ENCODE data around the gene CCDC157. TPM values are rescaled to one million over a fixed set of nuclear protein-coding genes. Genes with fewer than 3 reads are reported as not detected.
"Not testable (repeated sequence)": the region's sequence is repeated elsewhere in the genome, so short reads cannot be mapped to it uniquely, and the experiment has no call there.

The CCDC157 gene
- total RNA-seq, 1 donor from 2014 or later: 0.77 TPM

DNA sequence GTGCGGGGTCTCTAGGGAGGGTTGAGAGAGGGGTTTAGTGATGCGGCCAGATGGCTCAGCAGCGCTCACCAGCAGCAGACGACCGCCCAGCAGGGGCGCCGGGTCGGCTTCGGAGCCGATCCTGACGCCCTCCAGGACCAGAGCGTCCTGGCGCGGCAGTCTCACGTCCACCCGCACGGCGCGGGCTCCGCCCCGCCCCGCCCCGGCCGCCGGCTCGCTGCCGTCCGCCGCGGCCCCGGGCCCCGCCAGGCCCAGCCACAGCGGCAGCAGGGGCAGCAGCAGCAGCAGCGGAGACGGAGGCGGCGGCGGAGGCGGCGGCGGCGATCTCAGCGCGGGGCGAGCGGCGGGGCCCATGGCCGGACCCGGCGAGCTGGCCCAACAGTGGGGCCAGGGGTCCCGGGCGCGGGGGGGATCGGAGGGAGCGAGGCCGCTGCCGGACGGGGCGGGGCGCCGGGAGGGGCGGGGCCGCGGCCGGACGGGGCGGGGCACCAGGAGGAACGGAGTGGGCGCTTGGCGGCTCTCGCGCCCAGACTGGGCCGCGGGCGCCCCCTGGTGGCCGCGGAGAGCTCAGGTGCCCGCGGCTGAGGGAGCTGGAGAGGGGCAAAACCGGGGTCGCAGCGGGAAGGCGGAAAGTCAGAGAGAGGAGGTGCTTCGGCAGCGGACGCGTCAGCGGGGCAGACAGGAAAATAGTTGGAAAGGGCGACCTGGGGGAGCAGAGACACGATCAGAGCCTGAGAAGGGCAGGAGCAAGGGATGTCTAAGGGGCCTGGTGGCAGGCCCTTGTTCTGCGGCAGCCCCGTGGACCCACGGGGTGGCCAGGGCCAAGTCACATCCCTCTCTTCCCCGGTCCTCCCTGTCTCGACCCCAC, 30.4 kb downstream of the CCDC157 start, which contains the start of gene RNF215:
RNF215 (minus strand) TSS at position 452 of the 868 bp plus-strand sequence; CDS start at position 354, 98 bp downstream.
- DNase-seq (ENCODE audit: low spot score): peak; percentile 95

DNA sequence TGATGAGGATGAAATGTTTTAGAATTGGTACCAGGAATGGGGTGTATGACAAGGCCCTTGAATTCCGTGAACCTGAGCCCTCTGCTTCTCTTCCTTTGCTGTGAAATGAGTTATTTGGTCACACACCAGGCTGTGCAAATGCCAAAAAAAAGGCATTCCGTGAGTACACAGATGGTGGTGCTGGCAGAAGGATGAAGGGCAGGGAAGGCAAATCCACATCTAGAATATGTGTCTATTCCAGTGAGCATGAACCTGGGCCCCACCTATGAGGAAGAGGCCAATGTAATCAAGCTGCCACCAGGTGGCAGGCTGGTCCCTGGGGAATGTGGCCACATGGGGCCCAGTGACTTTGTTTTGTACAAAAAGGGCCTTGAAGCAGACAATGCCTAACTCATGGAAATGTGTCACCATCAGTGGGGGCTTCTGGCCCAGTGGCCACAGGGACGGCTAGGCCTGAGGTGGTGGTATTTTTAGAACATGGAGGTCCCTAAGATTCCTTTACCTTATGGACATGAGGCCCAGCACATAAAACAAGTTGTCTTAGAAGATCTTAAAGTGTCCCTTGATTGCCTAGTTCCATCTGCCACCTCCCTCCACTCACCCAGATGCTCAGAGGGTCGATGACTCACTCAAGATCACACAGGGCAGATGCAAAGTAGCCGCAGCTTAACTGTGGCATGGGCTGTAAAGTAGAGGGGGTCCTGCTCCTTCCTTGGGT, 34.3 kb downstream of the CCDC157 start:
- no peak for DNase-seq (ENCODE audit: low spot score)

DNA sequence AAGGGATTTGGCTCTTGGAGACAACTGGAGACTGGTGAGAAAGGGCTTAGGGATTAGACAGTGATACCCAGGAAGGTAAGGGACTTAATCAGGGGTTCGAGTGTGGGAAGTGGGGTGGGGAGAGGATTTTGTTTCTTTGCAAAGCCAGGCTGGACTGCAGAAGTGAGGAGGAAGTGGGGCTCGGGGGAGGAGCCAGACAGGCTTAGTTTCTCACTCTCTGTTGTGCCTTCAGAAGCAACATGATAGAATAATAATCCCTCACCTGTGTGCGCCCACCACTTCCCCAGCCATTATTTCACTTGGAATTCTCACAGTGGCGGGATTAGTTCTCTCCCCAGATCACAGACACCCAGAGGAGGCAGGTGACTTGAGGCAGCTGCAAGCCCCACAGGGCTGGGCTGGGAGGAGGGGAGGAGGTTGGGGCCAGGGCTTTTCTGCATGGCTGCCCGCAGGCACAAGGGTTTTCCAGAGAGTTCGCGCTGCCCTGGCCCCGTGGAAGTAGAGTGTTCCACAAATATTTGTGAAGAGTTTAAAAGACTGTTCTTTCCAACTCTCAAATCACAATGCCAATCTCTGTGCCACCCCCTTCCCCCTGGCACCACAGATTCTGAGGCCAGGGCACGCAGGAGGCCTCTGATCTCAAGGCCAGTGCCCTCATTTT, 36.0 kb downstream of the CCDC157 start:
- no peak for DNase-seq (ENCODE audit: low spot score)

DNA sequence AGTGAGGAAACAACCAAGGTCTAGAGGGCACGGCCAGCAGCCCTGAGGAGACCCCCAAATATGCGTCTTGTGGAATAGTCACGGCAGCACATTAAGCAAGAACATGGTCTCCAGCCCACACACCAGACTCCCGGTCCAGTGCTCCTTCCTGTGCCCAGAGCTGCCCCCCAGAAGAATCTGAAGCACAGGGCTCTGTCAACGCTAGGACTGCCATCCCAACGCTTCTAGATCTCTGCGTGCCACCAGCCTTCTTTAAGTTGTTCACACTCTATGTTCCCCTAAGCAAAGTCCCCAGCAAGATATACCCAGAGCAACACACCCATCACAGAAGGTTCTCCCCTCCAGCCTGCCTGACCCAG, 36.5 kb downstream of the CCDC157 start:
- DNase-seq (ENCODE audit: low spot score): no peak

DNA sequence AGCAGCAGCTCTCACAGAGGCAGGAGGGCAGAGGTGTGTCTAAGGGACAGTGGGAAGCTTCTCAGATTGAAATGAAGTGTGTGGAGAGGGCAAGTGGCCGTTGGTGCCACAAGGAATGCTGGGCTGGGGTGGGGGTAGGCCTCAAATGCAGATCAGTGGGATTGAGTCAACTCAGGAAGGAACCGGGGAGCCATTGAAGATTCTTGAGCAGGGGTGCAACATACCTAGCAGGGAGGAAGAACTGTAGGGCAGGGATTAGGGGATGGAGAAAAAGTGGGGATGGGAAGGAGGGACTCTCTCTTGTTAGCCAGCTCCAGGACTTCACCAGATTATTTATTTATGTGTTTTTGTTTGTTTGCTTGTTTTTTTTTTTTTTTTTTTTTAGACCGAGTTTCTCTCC, 37.1 kb downstream of the CCDC157 start:
- DNase-seq (ENCODE audit: low spot score): no peak

DNA sequence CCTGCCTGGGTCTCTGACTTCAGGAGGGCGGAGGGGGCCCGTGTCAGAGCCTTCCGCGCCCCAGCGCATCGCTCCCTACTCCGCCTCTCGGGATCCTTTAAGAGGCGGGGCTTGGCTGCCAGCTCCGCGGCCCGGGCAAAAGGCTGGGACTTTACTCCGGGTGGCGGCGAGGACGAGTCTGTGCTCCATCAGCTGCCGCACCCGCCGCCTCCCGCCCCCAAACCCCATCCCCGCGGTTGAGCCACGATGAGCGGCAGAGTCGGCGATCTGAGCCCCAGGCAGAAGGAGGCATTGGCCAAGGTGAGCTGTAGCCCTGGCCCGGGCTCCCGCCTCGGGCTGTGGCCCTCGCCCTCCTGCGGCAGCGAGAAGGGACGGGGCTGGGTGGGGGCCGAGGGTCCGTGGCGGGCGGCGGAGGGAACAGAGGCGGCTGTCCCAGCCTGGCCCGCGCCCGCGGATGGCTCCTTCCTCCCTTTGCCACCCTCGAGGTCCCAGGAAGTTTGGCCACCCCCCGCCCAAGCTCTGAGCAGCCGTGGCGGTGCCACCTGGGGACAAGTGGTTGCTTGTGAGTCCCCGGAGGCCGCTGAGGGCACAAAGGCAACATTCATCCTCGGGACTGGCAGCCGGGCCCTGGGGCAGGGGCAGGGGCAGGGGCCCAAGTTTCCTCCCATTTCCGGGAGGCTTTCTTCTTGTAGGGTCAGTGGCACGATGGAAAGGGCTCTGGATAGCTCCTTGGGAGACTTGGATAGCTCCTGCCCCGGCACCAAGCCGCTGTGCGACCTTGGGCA, 40.3 kb downstream of the CCDC157 start, which contains the start of gene SEC14L2:
SEC14L2 (plus strand) TSS at position 148 of the 785 bp plus-strand sequence; CDS start at position 247, 99 bp downstream.
- peak; percentile 93 for DNase-seq (ENCODE audit: low spot score)

DNA sequence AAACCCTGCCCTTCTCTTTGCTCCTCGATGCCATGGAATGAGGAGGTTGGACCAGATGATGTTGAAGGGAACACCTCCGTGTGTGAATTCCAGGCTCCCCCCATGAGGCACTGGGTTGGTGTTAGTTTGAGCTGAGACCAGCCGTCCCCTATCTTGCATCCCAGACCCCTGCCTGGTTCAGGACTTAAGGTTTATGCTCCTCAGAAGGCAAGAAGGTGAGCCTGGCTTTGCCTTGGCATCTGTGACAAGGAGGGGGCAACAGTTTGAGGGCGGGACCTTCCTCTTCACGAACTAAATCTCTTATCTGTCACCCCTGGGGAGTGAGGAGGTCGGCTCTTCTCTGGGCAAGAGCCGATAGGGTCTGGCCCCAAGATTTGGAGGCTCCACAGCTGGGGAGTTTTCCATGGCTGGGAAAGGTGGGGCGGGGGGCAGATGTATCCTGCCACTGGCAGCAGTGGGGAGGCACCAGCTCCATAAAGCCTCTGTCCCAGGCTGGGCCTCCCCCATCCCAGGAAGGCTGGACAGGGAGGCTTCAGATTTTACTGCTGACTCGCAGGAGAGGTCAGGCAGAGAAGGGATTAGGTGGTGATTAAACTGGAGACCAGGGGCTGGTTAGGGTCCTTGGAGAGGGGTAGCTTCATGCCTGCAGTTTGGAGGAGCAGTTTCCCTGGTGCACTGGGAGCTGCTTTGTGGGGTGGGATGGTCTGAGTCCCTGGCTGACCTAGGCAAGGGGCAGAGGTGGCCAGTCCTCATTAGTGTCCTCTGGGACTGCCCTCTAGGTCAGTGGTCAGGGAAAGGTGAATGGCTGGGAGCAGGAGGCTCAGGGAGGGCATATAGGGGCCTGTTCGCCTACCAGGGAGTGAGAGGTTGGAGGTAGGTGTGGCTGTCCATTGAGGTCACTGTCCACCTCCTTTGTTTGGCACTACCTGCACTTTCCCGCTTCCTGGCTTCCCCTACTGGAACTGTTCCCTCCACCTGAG, 41.1 kb downstream of the CCDC157 start:
- DNase-seq (ENCODE audit: low spot score): no peak

DNA sequence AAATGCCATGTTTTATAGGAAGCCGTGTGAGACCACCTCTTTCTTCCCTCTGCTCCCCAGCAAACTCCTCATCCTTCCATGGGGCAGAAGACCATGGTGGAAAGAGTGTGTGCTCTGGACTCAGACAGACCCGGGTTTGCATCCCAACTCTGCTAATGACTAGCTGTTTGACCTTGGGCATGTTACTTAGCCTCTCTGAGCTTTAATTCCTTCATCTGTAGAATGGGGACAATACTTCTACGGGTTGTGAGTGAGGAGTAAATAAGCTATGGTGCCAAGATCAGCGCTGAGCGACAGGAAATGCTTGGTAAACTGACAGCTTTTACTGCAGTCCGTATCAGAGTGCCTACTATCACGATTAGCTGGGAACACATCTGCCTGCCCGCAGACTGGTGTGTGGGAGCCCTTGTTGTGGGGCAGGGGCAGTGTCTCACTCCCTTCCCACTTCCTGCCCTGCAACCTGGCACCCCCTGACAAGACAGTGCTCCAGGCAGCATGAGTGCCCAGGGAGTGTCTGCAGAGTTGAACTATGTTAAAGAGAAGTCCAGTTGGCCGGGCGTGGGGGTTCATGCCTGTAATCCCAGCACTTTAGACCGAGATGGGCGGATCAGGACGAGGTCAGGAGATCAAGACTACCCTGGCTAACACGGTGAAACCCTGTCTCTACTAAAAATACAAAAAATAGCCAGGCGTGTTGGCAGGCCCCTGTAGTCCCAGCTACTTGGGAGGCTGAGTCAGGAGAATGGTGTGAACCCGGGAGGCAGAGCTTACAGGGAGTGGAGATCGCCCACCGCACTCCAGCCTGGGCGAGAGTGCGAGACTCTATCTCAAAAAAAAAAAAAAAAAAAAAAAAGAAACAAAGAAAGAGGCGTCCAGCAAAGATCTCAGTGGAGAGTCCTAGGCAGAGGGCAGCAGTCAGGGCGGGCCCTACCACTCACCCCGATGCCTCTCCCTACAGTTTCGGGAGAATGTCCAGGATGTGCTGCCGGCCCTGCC, 42.2 kb downstream of the CCDC157 start:
- DNase-seq (ENCODE audit: low spot score): no peak

DNA sequence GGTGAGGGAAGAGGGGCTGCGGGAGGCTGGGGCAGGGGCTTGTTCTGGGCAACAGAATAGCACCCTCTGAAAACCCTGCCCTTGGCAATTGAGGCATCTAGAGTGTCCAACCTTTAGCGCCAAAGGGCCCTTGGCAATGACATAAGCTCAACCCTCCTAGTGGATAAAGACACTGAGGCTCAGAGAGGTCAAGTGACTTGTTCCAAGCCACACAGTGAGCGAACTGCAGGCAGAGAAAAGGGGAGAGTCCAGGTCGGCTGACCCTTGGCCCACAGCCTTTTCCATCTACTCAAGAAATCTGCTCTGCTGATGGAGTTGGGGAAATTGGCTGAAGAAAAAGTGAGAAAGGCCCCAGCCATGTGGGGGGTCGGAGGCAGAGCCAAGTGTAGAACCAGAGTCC, 42.9 kb downstream of the CCDC157 start:
- no peak for DNase-seq (ENCODE audit: low spot score)

DNA sequence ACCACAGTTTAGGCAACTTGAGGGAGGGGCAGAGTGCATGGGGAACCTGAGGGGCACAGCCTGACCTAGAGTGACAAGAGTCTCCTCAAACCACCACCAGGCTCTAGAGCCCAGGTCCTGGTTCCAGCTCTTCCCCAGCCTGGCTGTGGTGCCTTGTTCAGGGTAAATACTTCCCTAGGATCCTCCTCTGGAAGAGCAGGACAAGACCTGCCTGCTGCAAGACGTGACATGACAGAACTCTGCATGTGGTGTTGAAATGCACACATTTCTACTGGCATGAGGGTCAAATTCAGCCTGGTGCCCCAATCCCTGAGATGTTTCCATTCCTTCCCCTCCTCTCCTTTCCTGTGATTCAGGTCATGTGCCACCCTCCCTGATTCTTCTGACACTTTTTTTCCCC, 43.4 kb downstream of the CCDC157 start:
- no peak for DNase-seq (ENCODE audit: low spot score)

DNA sequence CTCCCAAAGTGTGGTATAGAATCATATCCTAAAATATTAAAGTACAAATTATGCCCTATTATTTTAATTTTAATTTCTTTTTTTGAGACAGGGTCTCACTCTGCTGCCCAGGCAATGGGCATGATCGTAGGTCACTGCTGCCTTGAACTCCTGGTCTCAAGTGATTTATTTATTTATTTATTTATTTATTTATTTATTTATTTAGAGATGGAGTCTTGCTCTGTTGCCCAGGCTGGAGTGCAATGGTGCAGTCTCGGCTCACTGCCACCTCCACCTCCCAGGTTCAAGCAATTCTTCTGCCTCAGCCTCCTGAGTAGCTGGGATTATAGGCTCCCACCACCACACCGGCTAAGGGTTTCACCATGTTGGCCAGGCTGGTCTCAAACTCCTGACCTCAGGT, 44.2 kb downstream of the CCDC157 start:
- not testable (repeated sequence) for DNase-seq (ENCODE audit: low spot score)

DNA sequence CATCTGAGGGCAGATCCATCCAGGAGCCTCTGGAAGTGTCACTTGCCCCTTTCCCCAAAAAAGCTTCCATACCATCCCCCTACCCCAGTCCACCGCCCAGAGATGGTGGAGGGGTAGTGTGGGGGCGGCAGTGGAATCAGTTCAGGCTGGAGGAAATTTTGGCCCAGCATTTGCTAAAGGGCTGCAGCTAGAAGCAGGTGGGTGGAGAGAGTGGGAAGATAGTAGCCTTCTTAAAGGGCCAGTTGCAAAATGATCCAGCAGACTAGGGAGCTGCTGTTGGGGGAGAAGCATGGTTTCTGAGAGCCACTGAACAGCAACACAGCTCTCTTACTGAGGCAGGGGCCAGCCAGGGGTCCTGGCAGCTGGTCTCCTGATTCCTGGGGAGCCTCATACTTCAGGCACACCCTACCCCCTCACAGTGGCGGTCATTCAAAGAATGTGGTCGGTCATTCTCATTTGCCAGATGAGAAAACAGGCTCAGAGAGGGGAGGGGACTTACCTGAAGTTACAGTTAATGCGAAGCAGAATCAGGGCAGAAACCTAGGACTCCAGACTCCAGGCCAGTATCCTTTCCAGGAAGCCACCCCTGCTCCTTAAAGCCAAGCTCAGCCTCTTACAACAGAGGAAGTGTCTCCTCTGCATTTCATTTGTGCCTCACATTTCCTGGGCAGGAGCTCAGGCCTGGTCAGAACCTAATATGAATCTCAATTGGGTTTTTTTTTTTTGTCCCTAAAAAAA, 45.4 kb downstream of the CCDC157 start:
- DNase-seq (ENCODE audit: low spot score): no peak

DNA sequence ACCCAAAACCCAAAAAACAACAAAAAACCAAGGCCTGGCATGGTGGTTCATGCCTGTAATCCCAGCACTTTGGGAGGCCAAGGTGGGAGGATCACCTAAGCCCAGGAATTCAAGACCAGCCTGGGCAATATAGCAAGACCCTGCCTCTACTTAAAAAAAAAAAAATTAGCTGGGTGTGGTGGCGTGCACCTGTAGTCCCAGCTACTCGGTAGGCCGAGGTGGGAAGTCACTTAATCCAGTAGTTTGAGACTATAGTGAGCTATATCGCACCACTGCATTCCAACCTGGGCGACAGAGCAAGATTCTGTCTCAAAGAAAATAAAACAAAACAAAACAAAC, 45.9 kb downstream of the CCDC157 start:
- not testable (repeated sequence) for DNase-seq (ENCODE audit: low spot score)

DNA sequence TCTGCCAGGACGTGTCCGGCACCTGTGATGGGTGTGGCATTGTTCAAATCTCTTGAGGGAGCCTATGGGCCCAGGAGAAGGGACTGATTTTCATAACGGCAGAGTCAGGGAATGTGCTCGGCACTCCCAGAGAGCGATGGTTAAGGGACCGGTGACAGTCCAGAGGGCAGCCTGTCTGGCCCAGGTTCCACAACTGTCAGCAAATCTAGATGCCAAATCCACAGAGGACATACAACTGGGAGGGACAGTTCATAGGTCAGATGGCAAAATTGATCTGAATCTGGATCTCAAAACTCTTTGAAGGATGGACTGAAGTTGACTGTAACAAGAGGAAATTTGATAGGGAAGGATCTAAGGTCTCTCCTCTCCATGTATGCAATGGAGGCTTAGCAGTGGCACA, 47.5 kb downstream of the CCDC157 start:
- DNase-seq (ENCODE audit: low spot score): no peak

DNA sequence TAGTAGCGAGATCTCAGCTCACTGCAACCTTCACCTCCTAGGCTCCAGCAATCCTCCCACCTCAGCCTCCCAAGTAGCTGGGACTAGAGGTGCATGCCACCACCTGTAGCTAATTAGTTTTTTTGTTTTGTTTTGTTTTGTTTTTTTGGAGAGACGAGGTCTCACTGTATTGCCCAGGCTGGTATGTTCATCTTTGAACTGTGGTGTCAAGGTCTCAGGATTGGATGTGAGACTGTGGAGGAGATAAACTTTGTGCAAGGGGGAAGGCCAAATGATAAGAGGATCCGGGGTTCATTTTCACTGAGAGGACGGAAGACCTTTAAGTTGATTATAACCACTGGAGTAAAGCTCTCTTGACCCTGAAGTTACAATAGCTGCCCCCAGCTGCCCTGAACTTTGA, 48.9 kb downstream of the CCDC157 start:
- no peak for DNase-seq (ENCODE audit: low spot score)

DNA sequence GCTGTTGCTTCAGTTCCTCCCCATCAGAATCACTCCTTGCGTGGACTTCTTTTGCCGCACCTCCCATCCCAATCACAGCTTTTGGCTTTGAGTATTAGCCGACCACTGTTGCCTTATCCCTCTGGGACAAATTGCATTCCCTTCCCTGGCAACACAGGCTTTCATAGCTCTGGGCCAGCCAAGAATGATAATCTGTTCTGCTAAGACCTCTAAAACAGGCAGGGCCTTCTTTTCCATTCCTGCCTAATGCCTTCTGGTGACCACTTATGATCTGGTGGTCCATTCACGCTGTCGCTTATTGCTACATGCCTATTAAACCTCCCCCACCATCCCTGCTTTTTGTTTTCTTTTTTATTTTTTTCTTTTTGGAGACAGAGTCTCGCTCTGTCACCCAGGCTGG, 49.6 kb downstream of the CCDC157 start:
- DNase-seq (ENCODE audit: low spot score): no peak

DNA sequence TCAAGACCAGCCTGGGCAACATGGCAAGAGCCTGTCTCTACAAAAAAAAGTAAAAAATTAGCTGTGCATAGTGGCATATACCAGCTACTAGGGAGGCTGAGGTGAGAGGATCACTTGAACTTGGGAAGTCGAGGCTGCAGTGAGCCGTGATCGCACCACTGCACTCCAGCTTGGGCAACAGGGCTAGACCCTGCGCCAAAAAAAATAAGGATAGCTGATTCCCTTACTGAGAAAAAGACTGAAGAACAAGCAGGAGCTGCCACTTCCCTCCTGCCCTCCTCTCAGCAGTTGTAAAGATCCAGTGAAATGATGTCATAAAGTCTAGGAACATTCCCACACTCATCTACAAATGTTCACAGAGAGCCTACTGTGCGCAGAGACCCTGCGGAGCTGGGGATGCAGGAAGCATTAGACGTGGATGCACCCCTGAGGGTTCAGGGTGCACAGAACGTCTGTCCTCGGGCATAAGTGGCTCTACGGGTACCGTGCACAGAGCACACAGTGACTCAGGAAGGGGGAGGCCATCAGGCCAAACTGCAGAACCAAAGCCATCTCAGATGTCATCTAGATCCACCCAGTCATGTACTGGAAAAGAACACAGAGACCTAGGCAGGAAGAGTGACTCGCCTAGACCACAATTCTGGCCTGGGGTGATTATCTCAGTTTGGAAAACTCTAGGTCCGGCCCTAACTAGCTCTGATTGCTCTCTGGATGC, 51.7 kb downstream of the CCDC157 start:
- DNase-seq (ENCODE audit: low spot score): no peak
